SW 1271 (cell line): ENCODE results near the gene STK10.

Experiments used
- DNase-seq, 2 experiments: peaks; one replicate each; lab custom pipeline; 2025; lab: John Stamatoyannopoulos, UW

STK10 gene

GRCh38 chr5:172007175-172008110 lies 180.6 kb downstream of the STK10 start:
- DNase-seq, result no peak

GRCh38 chr5:172006321-172007174 lies 181.5 kb downstream of the STK10 start, which contains the start of gene FBXW11:
Gene FBXW11 (minus strand): TSS chr5:172006638. CDS start chr5:172006502, 136 bp downstream.
- peak; percentile 96 to 98 for DNase-seq

- DNase-seq, result peak in 1 of 2 experiments; percentile 32
Observed at GRCh38 chr5:172005708-172006320, 182.2 kb downstream of the STK10 start.

GRCh38 chr5:172004824-172005237 lies 183.2 kb downstream of the STK10 start:
- peak in 1 of 2 experiments; percentile 40 for DNase-seq

GRCh38 chr5:172003746-172004145 lies 184.3 kb downstream of the STK10 start:
- DNase-seq, result no peak

- no peak for DNase-seq
Observed at GRCh38 chr5:172002840-172003512, 185.0 kb downstream of the STK10 start.

GRCh38 chr5:172002310-172002709 lies 185.7 kb downstream of the STK10 start:
- peak in 1 of 2 experiments; percentile 49 for DNase-seq

GRCh38 chr5:171999877-172000276 lies 188.1 kb downstream of the STK10 start:
- DNase-seq, result no peak

- DNase-seq, result no peak
Observed at GRCh38 chr5:171999100-171999499, 188.9 kb downstream of the STK10 start.

- DNase-seq, result no peak
Observed at GRCh38 chr5:171997011-171997410, 191.0 kb downstream of the STK10 start.

GRCh38 chr5:171992813-171993212 lies 195.2 kb downstream of the STK10 start:
- no peak for DNase-seq

- DNase-seq, result no peak
Observed at GRCh38 chr5:171992305-171992704, 195.7 kb downstream of the STK10 start.
